H1 (cell line): ENCODE results near the gene TEAD1. TPM values are rescaled to one million over a fixed set of nuclear protein-coding genes. Genes with fewer than 3 reads are reported as not detected.

ENCODE experiments used
- CTCF ChIA-PET: fragments of 300-600 bp; sonication (Branson Sonifier 250); formaldehyde crosslinking; loops from one replicate; lab custom pipeline; 2021; ENCODE audit not compliant: partially characterized antibody; lab: Charles Lee
- POLR2A ChIA-PET: fragments of 300-600 bp; sonication (Branson Sonifier 250); formaldehyde crosslinking; loops from one replicate; lab custom pipeline; 2021; ENCODE audit warnings: inconsistent platforms; ENCODE audit not compliant: partially characterized antibody; lab: Charles Lee
- DNase-seq, 2 experiments: peaks; one replicate each; pipeline versions ENCODE4 v3.0.0 to v3.0.0-alpha.2; 2010 to 2022; ENCODE audit warnings: low spot score in 2 of 2, low read depth in 1 of 2, mixed read lengths in 1 of 2
- FAIRE-seq: peaks from 2 replicates; lab custom pipeline; 2011; peaks lifted over from hg19 to GRCh38; lab: Jason Lieb, UNC
- H2AFZ ChIP-seq: 2 replicates; pipeline ENCODE4 v1.8.1; 2012; ENCODE audit warnings: low read length, inconsistent platforms
- H2AK5ac ChIP-seq: 2 replicates; pipeline ENCODE4 v1.6.1; 2013; ENCODE audit warnings: low read depth, low read length
- H2BK120ac ChIP-seq: replicated peaks from 2 replicates; pipeline ENCODE3; 2013; ENCODE audit warnings: low read depth, low read length, inconsistent platforms
- H2BK12ac ChIP-seq: 2 replicates; pipeline ENCODE4 v1.6.1; 2013; ENCODE audit warnings: low read depth, low read length
- H2BK15ac ChIP-seq: 2 replicates; pipeline ENCODE4 v1.6.1; 2013; ENCODE audit warnings: low read length
- H2BK20ac ChIP-seq: 2 replicates; pipeline ENCODE4 v1.6.1; 2013; ENCODE audit warnings: low read length
- H2BK5ac ChIP-seq: 2 replicates; pipeline ENCODE4 v1.6.1; 2013; ENCODE audit warnings: low read depth, low read length
- H3K14ac ChIP-seq: 2 replicates; pipeline ENCODE4 v1.6.1; 2013; ENCODE audit warnings: inconsistent platforms; ENCODE audit not compliant: insufficient read length
- H3K18ac ChIP-seq: 2 replicates; pipeline ENCODE4 v1.6.1; 2013; ENCODE audit warnings: low read length; ENCODE audit errors: extremely low read depth
- H3K23ac ChIP-seq: 2 replicates; pipeline ENCODE4 v1.6.1; 2013; ENCODE audit warnings: inconsistent platforms; ENCODE audit not compliant: insufficient read length
- H3K23me2 ChIP-seq: 2 replicates; pipeline ENCODE4 v1.6.1; 2013; ENCODE audit warnings: low read depth, low read length
- H3K27ac ChIP-seq: 2 replicates; pipeline ENCODE4 v1.6.1; 2011; ENCODE audit warnings: low read depth, low read length, inconsistent platforms
- H3K27me3 ChIP-seq, 4 experiments: replicated peaks in 1 of 4; 1 replicate in 1 of 4; 2 replicates in 3 of 4; pipeline versions ENCODE4 v1.6.1 to v1.8.1; 2011 to 2013; ENCODE audit warnings: low read length in 3 of 4, mild to moderate bottlenecking in 3 of 4, inconsistent platforms in 2 of 4, mixed read lengths in 2 of 4, moderate library complexity in 1 of 4; ENCODE audit not compliant: control insufficient read depth in 3 of 4, insufficient read depth in 3 of 4; ENCODE audit errors: extremely low read depth in 1 of 4
- H3K36me3 ChIP-seq, 4 experiments: 2 replicates each; pipeline versions ENCODE4 v1.6.1 to v1.8.1; 2011 to 2013; ENCODE audit warnings: mild to moderate bottlenecking in 4 of 4, low read length in 3 of 4, moderate library complexity in 2 of 4, control low read depth in 1 of 4, inconsistent platforms in 1 of 4; ENCODE audit not compliant: insufficient read depth in 4 of 4, control insufficient read depth in 2 of 4
- H3K4ac ChIP-seq: replicated peaks from 2 replicates; pipeline ENCODE3; 2013; ENCODE audit warnings: low read length, low read depth, mixed read lengths, inconsistent platforms; ENCODE audit not compliant: insufficient read length
- H3K4me1 ChIP-seq, 4 experiments: replicated peaks in 1 of 4; 1 replicate in 1 of 4; 2 replicates in 3 of 4; pipeline versions ENCODE4 v1.6.1 to v1.8.1; 2011 to 2013; ENCODE audit warnings: low read length in 3 of 4, inconsistent platforms in 2 of 4, mixed read lengths in 1 of 4; ENCODE audit not compliant: insufficient read depth in 4 of 4, control insufficient read depth in 3 of 4
- H3K4me2 ChIP-seq, 2 experiments: 2 replicates each; pipeline versions ENCODE4 v1.6.1 to v1.8.1; 2011 to 2013; ENCODE audit warnings: low read depth in 2 of 2, low read length in 2 of 2, control low read depth in 1 of 2, inconsistent platforms in 1 of 2, mild to moderate bottlenecking in 1 of 2; ENCODE audit not compliant: insufficient read depth in 1 of 2
- H3K4me3 ChIP-seq, 4 experiments: fragments of 200-600, 300-600 bp in 1 of 4; sonication (generic), shearing (Covaris generic), sonication (Bioruptor Twin) in 1 of 4; 2 replicates each; pipeline versions ENCODE4 v1.5.1 to v1.8.1; 2011 to 2016; ENCODE audit warnings: low read length in 4 of 4, low read depth in 3 of 4, control low read depth in 2 of 4, inconsistent platforms in 2 of 4, mild to moderate bottlenecking in 2 of 4, mixed read lengths in 1 of 4, moderate library complexity in 1 of 4; ENCODE audit not compliant: insufficient read depth in 2 of 4; ENCODE audit errors: extremely low read depth in 1 of 4
- H3K56ac ChIP-seq: replicated peaks from 2 replicates; pipeline ENCODE3; 2013; ENCODE audit warnings: low read depth, mild to moderate bottlenecking, mixed read lengths, low read length, inconsistent platforms; ENCODE audit not compliant: insufficient read length
- H3K79me1 ChIP-seq: 2 replicates; pipeline ENCODE4 v1.6.1; 2013; ENCODE audit warnings: low read depth, low read length, control low read depth
- H3K79me2 ChIP-seq, 2 experiments: 2 replicates each; pipeline versions ENCODE4 v1.6.1 to v1.8.1; 2012 to 2013; ENCODE audit warnings: low read length in 2 of 2, mild to moderate bottlenecking in 2 of 2, inconsistent platforms in 1 of 2; ENCODE audit not compliant: insufficient read depth in 2 of 2, control insufficient read depth in 1 of 2
- H3K9ac ChIP-seq, 4 experiments: replicated peaks in 1 of 4; 1 replicate in 1 of 4; 2 replicates in 3 of 4; pipeline versions ENCODE4 v1.6.1 to v1.8.1; 2011 to 2013; ENCODE audit warnings: low read depth in 3 of 4, low read length in 3 of 4, control low read depth in 2 of 4, mild to moderate bottlenecking in 2 of 4, moderate library complexity in 2 of 4, inconsistent platforms in 1 of 4; ENCODE audit errors: extremely low read depth in 1 of 4
- H3K9me3 ChIP-seq, 2 experiments: 2 replicates each; pipeline versions ENCODE4 v1.6.1 to v1.8.1; 2012 to 2013; ENCODE audit warnings: mild to moderate bottlenecking in 2 of 2, moderate library complexity in 2 of 2, control low read depth in 1 of 2, inconsistent platforms in 1 of 2, low read depth in 1 of 2, low read length in 1 of 2, mixed read lengths in 1 of 2; ENCODE audit not compliant: insufficient read depth in 2 of 2
- H4K20me1 ChIP-seq, 2 experiments: replicated peaks in 1 of 2; 2 replicates each; pipeline versions ENCODE3 to v1.8.1; 2011 to 2013; ENCODE audit warnings: inconsistent platforms in 2 of 2, low read length in 2 of 2, mild to moderate bottlenecking in 1 of 2; ENCODE audit not compliant: insufficient read depth in 2 of 2, control insufficient read depth in 1 of 2
- H4K5ac ChIP-seq: 2 replicates; pipeline ENCODE4 v1.6.1; 2013; ENCODE audit warnings: low read length, low read depth, mixed read lengths, inconsistent platforms; ENCODE audit not compliant: insufficient read length
- H4K8ac ChIP-seq: 2 replicates; pipeline ENCODE4 v1.8.0; 2013; ENCODE audit warnings: mild to moderate bottlenecking, moderate library complexity, low read length, inconsistent platforms; ENCODE audit not compliant: insufficient read depth; ENCODE audit errors: extremely low read depth
- H4K91ac ChIP-seq: replicated peaks from 2 replicates; pipeline ENCODE3; 2013; ENCODE audit warnings: low read length, mixed read lengths, inconsistent platforms; ENCODE audit not compliant: insufficient read length
- ATF3 ChIP-seq: IDR thresholded peaks from 2 replicates; pipeline ENCODE4 v1.6.1; 2011; ENCODE audit warnings: low read depth, mild to moderate bottlenecking, low read length; ENCODE audit not compliant: insufficient read depth
- CBX8 ChIP-seq: fragments of 300-800, 300-1000 bp; sonication (generic); IDR thresholded peaks from 2 replicates; pipeline ENCODE4 v1.7.1; 2016; ENCODE audit warnings: low read depth, low read length, borderline replicate concordance
- E2F6 ChIP-seq: IDR thresholded peaks from 2 replicates; pipeline ENCODE4 v1.6.1; 2012; ENCODE audit warnings: inconsistent platforms
- RBBP5 ChIP-seq: IDR thresholded peaks from 2 replicates; pipeline ENCODE4 v1.7.1; 2012; ENCODE audit warnings: low read depth, mild to moderate bottlenecking, inconsistent platforms, low read length, moderate library complexity, borderline replicate concordance
- SP1 ChIP-seq: IDR thresholded peaks from 2 replicates; pipeline ENCODE4 v1.6.1; 2011; ENCODE audit warnings: low read depth, low read length
- SP4 ChIP-seq: IDR thresholded peaks from 2 replicates; pipeline ENCODE4 v1.6.1; 2012; ENCODE audit warnings: low read length, inconsistent platforms
- TAF7 ChIP-seq: optimal IDR thresholded peaks from 2 replicates; pipeline ENCODE3; 2011; ENCODE audit warnings: low read depth, mild to moderate bottlenecking, inconsistent platforms, low read length, moderate library complexity, borderline replicate concordance
- ZNF274 ChIP-seq: IDR thresholded peaks from 2 replicates; pipeline ENCODE4 v1.7.0; 2012; ENCODE audit warnings: low read length, borderline replicate concordance; ENCODE audit errors: extremely low read depth
- whole genome bisulfite sequencing, 2 experiments: shearing (Covaris generic) in 1 of 2; methylation state at CpG; one replicate each; pipeline versions ENCODE4 v1.1.6 to v1.1.7; 2013 to 2015; ENCODE audit warnings: low lambda C conversion rate in 2 of 2, mixed read lengths in 2 of 2, inconsistent platforms in 1 of 2, low coverage in 1 of 2, missing lambda C conversion rate in 1 of 2; ENCODE audit not compliant: insufficient replicate concordance in 2 of 2, insufficient coverage in 1 of 2, insufficient read length in 1 of 2; ENCODE audit errors: extremely low coverage in 1 of 2, missing lambda C conversion rate in 1 of 2; 5-methylcytosine and 5-hydroxymethylcytosine counted together
- polyA plus RNA-seq, 7 experiments: library from polyadenylated mRNA; depleted of rRNA in 3 of 7; stranded (reverse) in 5 of 7; unstranded in 2 of 7; fragments of >200 nt in 5 of 7; fragments of 200-250 nt in 2 of 7; gene quantifications; 1 replicate in 5 of 7; 2 replicates in 1 of 7; 4 replicates in 1 of 7; pipeline versions ENCODE4 v1.2.1 to v1.2.3, GENCODE V29; 2011 to 2013; ENCODE audit warnings: missing spikeins in 2 of 7, mixed read lengths in 2 of 7
- total RNA-seq: library from RNA; stranded (reverse); fragmentation: NEBNext Ultra II Directional; extraction: Animal tissue kit (Norgen Biotek cat#: 25700); gene quantifications from 2 replicates; pipeline ENCODE4 v1.2.1, GENCODE V29; 2021

Gene TEAD1
- total and polyA plus RNA-seq, 2 of the 8 experiments (the other 6 are each of a cell fraction or from before 2014, with no cell fraction given), result 15.6 to 67.4 TPM

DNA sequence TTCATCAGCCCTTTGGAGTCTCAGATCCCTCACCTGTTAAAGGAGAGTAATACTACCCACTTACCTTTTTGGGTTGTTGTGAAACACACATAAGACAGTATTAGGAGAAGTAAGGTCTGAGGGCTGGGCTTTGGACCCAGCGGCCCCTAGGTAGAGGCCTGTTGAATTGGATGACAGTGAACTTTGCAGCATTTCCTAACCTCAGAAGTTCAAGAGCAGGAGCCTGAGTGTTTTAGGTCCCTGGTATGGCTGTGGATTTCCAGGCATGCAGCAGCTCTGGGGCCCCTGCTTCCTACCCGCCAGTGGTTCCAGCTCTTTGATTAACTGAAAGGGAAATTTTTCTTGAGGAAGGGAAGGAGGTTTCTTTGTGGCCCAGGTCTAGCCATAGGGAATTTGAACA lies 58.9 kb downstream of the TEAD1 start:
- Histone ChIP-seq H3K27ac (no peak overlapping the region), H4K20me1 (peaks cover 0 to 25% of the 10 kb centered on the region in 2 experiments)
- FAIRE-seq, result no peak

More for the DNA sequence above, 58.9 kb downstream of the TEAD1 start:
- Histone ChIP-seq H3K4me2 (no peak overlapping the region), H3K4me3 (no peak overlapping the region), H3K79me2 (peaks cover 6 to 93% of the 10 kb centered on the region in 2 experiments), H4K8ac (no peak overlapping the region), H2BK5ac (no peak overlapping the region), H4K91ac (no peak overlapping the region), H3K18ac (no peak overlapping the region), H3K36me3 (no peaks in the 10 kb centered on the region), H3K56ac (no peak overlapping the region), H2BK20ac (no peak overlapping the region), H3K4ac (no peak overlapping the region), H3K79me1 (peaks cover 4% of the 10 kb centered on the region), H2AFZ (no peak overlapping the region), H3K27me3 (peaks cover 0 to 1% (median 0%) of the 10 kb centered on the region in 4 experiments; a peak in 2 of 7 replicates), H2BK12ac (no peak overlapping the region), H2BK120ac (no peak overlapping the region), H3K4me1 (peaks cover 0 to 11% (median 2%) of the 10 kb centered on the region in 4 experiments; a peak in 1 of 7 replicates), H3K23me2 (no peaks in the 10 kb centered on the region), H3K9me3 (no peaks in the 10 kb centered on the region), H2BK15ac (no peak overlapping the region), H3K9ac (no peak overlapping the region), H4K5ac (no peak overlapping the region), H3K14ac (no peak overlapping the region), H2AK5ac (no peak overlapping the region), H3K23ac (no peak overlapping the region)
- TF ChIP-seq SP4 (no peak), E2F6 (no peak), ATF3 (no peak), ZNF274 (no peak), TAF7 (no peak), SP1 (no peak), RBBP5 (no peak), CBX8 (no peak)
- ChIA-PET CTCF (interaction anchor here (1.1 to 1.9 kb wide), 6 partner anchors 9 to 135 kb away, joined by 3 to 7 read pairs (median 4); no protein-coding TSS in a partner anchor), POLR2A (interaction anchor here (1.6 kb wide), 1 partner anchor 53 kb away, joined by 4 read pairs; no protein-coding TSS in a partner anchor)
- no peak for DNase-seq
- 85% methylated on average over 2 of the region's 2 CpGs; no CpG with 5 or more reads in 1 of the 2 experiments for WGBS, 2 experiments
